GM18511 (cell line): Measurements from ENCODE around the gene LRRTM4.
"Not testable (repeated sequence)": the region's sequence is repeated elsewhere in the genome, so short reads cannot be mapped to it uniquely, and the experiment has no call there.

ENCODE experiments used
- ATAC-seq: cut with Tn5 transposase; IDR thresholded peaks from one replicate; pipeline ENCODE4 v1.9.1; 2021; ENCODE audit warnings: mild to moderate bottlenecking, moderate library complexity; ENCODE audit not compliant: unreplicated experiment

Gene LRRTM4

DNA sequence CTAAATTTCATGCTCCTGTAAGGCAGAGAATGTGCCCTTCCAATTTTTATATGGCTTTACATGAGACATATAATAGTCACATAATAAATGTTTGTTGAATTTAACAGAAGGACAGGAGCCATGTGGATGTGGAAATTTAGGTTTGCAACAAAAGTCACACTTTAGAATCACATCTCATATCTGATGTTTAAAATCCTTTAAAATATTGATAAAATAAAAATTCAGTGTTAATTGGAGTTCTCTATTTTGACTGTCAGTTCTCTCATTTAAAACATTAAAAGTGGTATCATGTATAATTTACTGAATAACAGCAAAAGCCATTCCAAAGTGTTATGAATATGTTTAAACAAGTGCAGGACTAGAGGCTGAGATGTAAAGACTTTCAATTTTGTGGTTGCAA, 594.1 kb downstream of the LRRTM4 start:
- no peak for ATAC-seq

DNA sequence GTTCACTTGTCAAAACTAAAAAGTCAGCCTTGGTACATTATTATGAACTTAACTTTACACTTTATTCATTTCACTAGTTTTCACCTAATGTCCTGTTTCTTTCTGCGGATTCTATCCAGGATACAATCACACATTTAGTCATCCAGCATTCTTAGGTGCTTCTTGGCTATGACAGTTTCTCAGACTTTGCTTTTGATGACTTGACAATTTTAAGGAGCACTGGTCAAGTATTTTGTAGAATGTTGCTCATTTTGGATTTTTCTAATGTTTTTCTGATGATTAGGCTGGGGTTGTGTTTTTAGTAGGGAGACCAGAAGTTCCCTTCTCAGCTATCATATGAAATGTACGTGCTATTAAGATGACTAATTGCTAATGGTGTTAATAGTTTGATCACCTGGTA, 601.2 kb downstream of the LRRTM4 start:
- no peak for ATAC-seq

DNA sequence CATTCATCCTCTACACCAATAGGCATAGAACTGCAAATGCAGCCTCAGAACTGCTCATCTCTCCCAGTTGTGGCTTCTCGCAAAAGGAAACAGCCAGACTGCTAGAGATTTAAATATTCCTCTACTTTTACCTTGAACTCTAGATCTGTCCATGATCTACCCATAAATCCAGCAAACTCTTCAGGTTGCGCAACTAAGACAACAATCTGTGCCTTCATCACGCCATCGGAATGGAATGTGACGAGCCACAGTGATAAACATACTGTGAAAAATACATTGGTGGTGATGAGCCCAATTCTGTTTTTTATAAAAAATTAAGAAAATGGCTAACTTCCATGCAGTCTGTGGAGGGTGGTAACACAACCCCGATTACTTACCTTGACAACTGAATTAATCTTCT, 626.7 kb downstream of the LRRTM4 start:
- no peak for ATAC-seq

DNA sequence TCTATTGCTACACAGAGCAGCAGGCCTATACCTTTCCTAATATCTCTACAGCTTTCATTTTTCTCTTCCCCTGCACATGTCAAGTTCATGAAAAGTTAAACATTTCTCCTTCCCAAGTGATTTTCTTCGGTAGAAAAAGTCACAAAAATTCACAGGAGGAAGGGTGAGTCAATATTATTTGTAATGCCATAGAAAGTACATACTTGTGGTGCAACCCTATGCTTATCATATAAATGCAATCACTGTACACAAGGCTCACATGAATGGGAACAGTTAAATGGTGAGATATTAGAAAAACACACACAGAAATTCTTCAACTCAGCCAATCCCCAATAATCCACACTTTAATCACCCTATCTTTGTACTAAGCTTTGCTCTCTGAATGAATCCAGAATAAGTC, 651.6 kb downstream of the LRRTM4 start:
- ATAC-seq: no peak

DNA sequence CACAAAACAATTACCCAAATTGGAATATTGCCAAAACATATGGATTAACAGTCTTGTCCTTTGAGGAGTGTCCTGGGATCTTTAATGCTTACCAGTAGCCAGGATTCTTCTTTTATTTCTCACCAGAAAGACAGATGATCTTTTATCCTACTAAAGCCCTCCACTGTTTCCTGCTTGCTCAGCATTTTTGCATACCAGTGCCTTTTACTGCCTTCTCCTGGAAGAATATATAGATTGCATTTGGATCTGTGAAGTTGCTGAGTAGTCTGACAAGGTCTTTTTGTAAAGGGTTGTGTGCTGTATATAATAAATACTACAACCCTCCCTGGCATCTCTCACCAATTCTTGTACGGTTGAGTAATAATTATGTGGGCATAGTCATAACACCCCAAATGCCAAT, 652.2 kb downstream of the LRRTM4 start:
- no peak for ATAC-seq

DNA sequence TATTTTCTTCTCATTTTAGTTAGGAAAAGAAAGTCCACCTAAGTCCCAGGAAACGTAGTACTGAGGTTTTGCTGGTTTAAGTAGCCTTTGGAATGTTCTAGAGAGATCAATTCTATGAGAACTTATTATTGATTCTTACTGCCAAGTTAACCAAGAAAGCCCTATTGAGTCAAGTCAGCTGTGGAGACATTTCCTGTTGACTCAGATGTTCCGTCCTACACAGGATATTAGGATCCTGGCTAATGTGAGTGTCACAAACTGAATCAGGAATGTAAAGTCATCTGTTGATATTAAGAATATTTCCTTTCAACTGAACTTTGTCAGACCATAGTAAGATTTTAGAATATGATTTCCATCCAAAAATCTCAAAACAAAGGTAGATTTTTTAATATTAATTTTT, 654.3 kb downstream of the LRRTM4 start:
- no peak for ATAC-seq

DNA sequence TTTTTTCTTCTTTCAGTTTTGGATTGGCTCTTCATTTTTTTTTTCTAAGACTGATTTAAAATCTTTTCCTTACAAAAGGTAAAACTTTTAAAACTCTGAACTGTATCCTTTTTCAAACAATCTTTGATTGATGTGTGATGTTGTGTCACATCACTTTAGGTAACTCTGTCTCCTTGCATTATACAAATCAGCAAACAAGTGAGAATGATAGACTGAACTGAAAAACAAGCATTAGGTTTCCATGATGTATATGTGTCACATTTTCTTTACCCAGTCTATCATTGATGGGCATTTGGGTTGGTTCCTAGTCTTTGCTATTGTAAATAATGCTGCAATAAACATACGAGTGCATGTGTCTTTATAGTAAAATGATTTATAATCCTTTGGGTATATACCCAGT, 655.7 kb downstream of the LRRTM4 start:
- no peak for ATAC-seq

DNA sequence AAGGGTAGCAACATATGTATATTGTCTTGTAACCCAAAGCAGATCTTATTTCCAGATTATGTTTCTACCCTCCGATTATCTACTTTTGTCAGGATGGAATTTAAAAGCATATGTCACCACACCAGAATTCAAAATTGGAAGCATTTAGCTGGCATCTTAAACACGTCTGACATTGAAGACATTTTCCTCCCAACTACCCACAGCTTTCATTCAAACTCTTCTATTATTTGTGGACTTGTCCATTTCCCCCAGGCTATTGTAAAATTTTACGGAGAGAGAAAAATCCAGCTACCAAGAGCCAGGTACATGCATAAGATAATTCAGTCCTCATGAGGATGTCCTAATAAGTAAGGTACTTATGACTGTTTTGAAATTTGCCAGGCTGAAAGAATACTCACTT, 659.3 kb downstream of the LRRTM4 start:
- ATAC-seq: no peak

DNA sequence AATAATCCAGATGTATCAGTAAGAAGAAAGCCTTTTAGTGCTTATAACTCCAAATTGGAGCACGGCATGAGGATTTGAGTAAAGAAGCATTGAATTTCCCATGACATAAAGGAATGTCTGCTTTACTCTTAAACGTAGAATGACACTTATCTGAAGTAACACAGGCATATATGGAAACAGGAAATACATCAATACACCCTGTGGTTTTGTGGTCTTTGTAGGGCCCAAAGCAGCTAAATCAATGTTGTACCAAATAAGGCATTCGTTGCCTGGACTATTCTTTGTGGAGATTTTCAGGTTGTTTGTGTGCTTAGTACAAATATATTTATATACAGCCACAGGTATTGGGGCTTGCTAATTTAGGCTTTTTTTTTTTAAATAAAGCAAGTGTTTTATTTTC, 660.5 kb downstream of the LRRTM4 start:
- ATAC-seq: no peak

DNA sequence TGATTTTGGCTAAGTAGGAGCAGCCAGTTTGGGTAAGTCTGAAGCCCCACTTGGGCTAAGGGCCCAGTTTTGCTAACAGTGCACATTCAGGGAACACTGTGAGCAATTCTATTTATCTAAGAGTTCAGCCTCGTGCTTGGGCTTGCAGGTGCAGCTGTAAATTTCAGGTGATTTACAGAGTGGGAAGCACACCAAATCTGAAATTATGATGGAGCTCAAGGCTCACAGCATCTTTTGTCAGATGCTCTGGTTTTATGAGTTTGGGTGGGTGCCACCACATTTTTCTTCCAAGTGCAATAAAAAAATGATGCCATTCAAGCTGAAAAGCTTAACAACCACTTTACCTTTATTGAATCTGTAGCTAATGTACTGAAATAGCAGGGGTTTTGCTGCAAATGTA, 671.2 kb downstream of the LRRTM4 start:
- ATAC-seq: no peak

DNA sequence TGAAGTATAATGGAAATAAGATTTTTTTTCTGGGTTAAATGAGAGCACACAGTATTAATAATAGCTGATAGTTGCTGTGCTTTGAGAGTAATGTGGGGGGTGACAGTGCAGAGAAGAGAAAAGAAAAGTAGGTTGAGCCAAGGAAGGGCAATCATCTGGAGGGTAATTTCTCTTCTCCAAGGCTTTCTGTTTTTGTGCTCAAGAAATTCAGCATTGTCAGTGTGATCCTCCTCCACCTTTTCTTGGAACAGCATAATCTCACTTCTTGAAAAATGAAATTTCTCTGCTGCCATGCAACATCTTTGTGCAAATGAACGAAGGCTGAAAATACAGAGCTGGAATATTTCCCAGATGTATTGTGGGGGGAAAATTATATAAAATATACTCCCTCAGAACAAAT, 673.1 kb downstream of the LRRTM4 start:
- no peak for ATAC-seq

DNA sequence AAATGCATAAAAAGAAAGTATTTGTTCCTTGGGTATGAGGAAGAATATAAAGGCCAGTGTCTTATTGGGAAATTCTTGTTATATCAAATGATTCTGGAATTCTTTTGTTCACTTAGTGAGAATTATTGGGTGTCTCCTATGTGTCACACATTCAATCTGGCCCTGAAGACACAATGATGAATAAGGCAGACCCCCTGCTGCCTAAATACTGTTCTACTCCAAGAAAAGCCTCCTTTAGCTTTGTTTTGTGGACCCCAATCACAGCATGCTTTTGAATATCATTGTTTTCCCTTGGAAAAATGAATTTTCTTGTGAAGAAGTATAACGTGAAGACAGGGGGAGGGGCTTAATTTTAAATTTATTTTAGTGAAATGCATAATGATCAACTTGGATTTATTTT, 682.4 kb downstream of the LRRTM4 start:
- no peak for ATAC-seq

DNA sequence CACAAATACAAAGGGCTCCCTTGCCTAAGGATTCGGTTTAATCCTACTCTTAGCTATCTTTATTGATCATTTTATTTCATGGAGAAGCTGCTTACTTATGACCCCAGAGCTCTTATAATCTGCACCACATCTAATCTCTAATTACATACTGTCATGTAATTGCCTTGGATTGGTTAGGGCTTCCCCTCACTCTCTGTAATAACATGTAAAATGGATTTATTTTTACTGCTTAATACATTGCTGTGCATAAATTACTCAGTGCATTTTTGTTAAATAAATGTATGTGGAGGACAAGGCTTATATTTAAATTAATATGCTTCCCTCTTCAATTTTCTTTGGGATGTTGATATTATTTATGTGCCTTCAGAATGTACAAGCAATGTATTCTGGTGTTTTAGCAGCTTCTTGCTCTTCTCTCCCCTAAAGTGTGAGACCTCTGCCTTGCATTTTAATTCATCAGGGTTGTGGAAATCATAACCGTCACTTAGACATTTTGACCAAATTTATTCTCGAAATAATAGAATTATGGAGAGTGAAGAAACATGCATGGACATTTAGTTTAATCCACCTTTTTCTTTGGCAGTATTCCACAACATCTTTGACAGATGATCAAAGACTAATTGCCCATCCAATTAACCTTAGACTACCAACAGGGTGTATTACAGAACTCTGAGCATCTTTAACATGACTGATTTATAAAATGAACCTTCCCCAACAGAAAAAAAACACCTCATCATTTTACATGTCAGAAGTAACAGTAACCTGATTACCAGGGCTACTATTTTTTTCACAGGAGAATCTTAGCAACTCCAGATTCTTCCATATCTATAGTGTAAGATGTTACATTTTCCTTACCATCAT, 692.6 kb downstream of the LRRTM4 start:
- no peak for ATAC-seq

DNA sequence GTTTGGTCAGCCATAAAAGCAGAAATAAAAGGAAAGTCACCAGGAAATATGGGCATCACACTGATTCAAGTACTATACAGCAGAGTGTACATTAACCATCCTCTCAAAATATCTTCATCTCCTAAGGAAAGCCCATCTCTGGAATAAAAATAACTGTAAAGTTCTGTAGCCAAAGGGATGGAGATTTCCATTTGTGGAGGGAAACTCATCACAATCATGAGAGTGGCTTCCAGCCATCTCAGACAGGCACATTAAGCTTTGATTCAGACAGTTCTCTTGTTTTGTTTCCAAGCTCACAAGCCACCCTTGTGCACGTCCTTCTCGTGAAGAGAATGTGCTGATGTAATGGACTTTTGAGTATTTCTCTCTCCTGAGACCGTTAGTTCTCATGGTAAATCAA, 695.5 kb downstream of the LRRTM4 start:
- no peak for ATAC-seq

DNA sequence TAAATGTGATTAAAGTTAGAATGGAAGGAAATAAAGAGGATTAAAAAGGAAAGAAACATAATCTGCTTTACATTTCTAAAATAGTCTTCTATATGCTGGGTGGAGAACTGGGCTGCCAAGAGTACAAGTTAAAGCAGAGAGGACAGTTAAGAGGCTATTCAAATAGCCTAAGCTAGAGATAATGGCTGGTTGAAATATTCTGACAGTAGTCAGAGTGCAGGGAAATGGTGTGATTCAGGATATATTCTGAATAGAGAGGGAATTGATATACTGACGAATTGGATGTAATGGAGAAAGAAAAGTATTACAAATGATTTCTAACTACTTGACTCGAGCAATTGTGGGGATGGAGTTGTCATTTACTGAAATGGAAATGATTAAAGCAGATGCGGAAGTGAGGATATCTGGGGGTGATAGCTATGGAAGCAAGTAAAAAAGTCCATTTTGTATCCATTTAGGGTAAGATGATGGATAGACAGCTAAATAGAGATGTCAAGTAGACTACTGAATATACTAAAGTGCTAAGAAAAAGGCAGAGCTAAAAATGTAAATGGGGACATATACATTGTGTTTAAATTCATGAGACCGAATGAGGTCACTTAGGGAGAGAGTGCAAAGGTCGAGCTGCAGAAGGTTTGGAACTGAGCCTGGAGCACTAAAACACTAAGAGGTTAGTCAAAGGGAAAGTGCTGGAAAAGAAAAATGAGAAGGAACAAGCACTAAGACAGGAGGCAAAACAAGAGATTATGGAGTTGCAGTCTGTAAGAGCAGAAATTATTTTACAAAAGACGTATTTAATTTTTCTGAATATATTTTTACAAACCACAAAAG, 696.8 kb downstream of the LRRTM4 start:
- ATAC-seq: no peak

DNA sequence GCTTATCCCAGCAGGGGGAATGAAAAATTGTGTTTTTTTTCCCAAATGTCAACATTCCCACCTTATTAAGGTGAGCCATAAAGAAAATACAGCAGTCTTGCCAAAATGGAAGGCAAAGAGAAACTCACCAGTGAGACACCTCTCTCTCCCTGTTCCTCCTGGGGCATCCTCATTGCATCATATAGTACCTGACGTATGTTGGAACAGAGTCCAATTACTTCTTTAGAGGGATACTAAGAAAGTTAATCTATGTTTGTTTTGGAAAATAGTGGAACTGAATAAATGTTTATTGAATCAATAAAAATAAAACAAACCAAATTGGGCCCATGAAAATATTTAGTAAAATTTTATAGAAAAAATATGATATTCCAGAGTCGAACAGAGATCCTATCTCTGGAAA, 700.4 kb downstream of the LRRTM4 start:
- ATAC-seq: no peak

DNA sequence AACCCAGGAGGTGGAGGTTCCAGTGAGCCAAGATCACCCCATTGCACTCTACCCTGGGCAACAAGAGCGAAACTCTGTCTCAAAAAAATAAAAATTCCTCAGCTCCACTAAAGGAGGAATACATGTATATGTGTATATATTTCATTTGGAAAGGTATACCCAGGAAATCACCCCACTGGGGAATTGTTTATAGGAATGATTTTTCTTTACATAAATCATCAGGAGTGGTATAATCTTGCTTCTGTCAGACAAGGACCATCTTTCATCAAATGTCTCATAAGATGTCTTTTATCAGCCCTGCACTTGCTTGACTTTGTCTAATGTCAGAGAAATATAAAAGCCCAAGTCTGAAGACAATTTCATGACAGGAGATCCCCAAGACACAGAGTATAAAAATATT, 709.1 kb downstream of the LRRTM4 start:
- no peak for ATAC-seq

DNA sequence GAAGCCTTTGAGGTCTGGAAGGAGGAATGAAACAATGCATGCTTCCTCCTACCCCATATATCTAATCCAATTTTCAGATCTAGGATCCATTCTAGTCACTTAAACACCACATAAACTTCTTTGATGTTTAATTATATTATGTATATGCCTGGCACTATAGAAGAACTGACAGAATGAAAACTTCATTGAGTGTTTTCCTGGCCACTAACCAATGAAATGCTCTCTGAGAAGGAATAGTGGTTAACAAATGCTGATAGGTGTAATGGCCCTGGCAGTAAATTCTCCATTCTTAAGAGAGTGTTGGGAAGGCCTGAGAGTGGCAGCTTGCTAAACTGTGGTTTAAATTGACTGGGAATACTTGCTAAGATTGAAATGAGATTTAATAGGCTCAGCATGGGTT, 710.0 kb downstream of the LRRTM4 start:
- no peak for ATAC-seq

DNA sequence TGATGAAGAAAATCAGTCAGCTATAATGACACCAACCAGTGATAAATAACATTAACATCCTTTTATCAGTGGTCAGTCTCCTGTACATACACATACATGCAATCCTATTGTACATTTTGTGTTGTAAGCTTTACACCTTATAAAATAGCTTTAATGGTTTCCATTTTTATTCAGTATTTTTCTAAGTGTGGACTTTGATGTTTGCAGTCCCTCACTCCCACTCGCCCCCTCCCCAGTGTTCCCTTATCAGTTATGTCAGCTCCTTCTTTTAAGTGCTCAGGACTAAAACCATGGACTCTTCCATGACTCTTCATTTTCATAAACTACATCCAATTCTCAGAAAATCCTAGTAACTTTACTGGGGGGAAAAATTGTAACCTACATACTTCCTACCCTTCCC, 713.0 kb downstream of the LRRTM4 start:
- no peak for ATAC-seq

DNA sequence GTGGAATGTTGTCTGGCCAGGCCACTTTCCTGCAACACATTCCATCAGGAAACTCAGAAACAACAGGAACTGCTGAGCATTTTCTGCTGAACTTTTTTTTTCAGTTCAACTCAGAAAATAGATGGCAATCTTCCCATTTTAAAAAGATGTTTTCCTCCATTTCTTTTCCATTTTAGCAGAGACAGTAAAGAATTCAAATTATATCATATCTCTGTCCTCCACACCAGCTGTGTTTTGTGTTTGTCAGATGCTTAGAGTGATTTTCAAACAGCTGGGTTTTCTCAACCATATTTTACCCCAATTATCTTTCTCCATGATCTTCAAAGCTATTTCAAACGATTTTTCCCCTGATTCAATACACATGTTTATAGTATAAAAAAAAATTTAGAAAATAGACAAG, 713.4 kb downstream of the LRRTM4 start:
- ATAC-seq: no peak

DNA sequence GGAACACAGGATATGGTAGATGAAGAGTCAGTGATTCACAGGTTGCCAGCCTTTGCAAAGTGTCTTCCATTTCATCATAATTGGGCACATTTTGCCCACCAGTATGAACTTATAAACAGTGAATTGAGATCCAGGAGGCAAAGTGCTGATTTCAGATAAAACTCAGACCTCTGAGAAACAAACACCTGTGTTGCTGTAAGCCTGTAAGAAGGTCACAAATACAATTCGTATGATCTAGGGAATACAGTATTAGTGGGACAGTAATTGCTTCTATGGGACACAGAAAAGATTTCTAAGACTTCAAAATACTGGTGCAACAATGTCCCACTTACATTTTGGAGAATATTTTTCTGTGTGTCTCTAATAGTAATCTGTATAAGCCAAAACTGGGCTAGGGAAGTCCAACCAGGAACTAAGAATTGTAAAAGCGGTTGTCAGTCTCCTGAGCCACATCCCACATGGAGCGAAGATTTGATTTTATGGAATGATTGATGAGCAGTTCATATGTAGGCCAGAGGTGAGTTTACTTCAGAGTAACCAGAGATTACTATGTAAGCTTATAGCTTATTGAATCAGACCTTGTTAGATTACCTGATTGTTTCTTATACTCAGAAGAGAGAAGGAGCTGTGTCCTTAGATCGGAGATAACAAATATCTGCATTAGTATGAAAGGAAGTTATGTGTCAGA, 728.4 kb downstream of the LRRTM4 start:
- ATAC-seq: no peak

DNA sequence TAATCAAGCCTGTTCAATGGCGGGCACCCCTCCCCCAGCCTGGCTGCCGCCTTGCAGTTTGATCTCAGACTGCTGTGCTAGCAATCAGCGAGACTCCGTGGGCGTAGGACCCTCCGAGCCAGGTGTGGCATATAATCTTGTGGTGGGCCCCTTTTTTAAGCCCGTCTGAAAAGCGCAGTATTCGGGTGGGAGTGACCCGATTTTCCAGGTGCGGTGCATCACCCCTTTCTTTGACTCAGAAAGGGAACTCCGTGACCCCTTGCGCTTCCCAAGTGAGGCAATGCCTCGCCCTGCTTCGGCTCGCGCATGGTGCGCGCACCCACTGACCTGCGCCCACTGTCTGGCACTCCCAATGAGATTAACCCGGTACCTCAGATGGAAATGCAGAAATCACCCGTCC, 740.9 kb downstream of the LRRTM4 start:
- ATAC-seq: not testable (repeated sequence)
